HG02943 (cell line): Measurements from ENCODE around the gene NELFE.
A peak's percentile ranks its signal among the peaks of the same experiment; 100 is the strongest.
"Not testable (repeated sequence)": the region's sequence is repeated elsewhere in the genome, so short reads cannot be mapped to it uniquely, and the experiment has no call there.

ENCODE experiments used
- ATAC-seq: cut with Tn5 transposase; IDR thresholded peaks from one replicate; pipeline ENCODE4 v1.9.1; 2021; ENCODE audit warnings: mild to moderate bottlenecking, low read depth, moderate library complexity; ENCODE audit not compliant: unreplicated experiment

Gene NELFE

DNA sequence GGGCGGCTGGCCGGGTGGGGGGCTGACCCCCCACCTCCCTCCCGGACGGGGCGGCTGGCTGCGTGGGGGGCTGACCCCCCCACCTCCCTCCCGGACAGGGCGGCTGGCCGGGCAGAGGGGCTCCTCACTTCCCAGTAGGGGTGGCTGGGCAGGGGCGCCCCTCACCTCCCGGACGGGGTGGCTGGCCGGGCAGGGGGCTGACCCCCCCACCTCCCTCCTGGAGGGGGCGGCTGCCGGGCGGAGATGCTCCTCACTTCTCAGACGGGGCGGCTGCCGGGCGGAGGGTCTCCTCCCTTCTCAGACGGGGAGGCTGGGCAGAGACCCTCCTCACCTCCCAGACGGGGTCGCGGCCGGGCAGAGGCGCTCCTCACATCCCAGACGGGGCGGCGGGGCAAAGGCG is 17.3 kb upstream of the NELFE start:
- not testable (repeated sequence) for ATAC-seq

GRCh38 chr6:31972709-31973350 is 14.1 kb upstream of the NELFE start:
- ATAC-seq: no peak

DNA sequence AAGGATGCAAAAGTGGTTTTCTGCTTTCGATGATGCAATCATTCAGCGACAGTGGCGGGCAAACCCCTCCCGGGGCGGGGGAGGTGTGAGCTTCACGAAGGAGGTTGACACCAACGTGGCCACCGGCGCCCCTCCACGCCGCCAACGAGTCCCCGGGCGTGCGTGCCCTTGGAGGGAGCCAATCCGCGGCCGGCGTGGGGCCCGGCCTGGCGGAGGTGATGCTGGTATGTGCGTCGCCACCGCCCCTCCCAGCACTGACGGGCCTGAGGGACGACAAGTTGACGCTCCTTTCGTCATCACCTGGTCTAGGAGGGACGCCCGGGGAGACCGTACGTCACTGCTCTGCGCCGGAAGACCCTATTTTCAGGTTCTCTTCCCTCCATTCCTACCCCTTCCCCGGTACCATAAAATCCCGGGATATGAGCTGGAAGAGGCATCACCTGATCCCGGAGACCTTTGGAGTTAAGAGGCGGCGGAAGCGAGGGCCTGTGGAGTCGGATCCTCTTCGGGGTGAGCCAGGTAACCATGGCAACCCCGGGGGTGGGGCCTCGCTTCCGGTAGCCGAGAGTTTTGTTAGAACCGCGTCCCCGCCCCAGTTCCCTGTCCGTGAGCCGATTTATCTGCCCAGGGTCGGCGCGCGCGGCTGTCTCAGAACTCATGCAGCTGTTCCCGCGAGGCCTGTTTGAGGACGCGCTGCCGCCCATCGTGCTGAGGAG is 13.4 kb upstream of the NELFE start, which contains the start of gene DXO:
TSS of gene DXO (minus strand) at position 146 of the 716 bp plus-strand sequence. CDS start 463 bp downstream, outside the sequence.
- peak; percentile 79 for ATAC-seq

DNA sequence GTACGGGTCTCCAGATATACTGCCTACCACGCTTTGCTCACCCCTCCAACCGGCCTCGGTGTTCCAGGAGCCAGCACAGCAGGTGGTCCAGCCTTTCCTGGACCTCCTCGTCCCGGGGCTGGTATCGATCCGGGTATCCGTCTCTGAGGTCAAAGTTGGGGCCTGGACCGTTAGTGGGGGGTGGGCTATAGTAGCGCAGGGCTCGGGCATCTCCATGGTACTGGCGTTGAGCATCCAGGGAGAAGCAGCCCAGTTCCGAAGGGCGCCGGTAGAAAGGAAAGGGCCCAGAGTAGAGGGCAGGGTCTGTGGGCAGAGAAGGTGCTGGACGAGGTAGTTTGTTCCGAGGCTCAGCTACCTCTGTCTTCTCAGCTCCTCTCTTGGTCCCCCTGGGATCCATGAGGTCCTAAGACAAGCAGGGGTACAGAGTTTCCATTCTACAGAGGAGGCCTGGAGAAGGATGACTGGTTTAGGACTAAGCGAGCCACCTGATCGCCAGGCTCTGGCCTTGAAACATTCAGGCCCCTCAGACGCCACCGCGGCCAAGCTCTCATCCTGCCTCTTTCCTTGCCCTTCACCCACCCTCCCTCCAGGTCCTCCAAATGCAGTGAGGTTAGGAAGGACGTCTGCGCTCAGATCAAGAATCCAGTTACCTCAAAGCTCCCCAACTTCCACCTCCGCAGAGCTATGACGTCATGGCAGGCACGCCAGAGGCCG is 12.7 kb upstream of the NELFE start:
- ATAC-seq: peak; percentile 6

- no peak for ATAC-seq
These were observed 12.0 kb upstream of the NELFE start for GRCh38 chr6:31970604-31971271.

DNA sequence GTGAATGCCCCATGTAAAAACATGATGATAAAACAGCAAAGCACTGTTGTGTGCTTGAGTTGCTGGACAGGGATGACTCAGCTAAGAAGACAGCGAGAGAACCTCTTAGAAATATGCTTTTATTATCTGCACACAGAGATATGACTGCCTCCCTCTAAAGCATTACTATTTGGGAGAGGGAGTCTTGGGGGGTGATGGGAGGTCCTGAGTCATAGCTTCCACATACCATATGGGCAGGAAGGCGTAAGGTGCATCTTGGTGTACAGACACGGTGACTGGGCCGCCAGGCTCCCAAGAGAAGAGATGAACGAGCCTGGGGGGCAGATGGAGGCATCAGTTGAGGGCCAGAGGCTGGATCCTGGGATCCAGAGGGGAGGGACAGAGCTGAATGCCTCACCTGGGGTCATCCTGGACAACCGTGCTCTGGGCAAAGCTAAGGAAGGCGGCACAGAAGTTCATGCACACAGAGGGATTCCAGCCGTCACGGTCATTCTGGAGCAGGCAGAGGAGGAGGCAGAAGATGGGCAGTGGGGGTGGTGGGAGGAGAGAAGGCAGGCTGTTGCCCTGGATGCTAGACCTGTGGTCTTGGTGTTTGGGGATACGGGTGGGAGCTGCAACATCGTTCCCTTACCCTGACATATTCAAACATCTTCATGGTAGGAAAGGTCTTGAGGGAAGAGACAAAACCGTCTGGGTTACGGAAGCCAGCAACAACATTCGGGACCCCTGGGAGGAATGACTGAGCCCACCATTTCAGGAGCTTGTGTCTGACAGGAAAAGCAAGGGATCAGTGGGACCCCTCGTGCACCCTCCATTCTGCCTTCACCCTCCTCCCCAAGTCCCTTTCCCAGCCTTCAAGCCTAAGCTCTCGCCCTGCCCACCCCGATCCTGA is 11.2 kb upstream of the NELFE start:
- ATAC-seq: no peak

DNA sequence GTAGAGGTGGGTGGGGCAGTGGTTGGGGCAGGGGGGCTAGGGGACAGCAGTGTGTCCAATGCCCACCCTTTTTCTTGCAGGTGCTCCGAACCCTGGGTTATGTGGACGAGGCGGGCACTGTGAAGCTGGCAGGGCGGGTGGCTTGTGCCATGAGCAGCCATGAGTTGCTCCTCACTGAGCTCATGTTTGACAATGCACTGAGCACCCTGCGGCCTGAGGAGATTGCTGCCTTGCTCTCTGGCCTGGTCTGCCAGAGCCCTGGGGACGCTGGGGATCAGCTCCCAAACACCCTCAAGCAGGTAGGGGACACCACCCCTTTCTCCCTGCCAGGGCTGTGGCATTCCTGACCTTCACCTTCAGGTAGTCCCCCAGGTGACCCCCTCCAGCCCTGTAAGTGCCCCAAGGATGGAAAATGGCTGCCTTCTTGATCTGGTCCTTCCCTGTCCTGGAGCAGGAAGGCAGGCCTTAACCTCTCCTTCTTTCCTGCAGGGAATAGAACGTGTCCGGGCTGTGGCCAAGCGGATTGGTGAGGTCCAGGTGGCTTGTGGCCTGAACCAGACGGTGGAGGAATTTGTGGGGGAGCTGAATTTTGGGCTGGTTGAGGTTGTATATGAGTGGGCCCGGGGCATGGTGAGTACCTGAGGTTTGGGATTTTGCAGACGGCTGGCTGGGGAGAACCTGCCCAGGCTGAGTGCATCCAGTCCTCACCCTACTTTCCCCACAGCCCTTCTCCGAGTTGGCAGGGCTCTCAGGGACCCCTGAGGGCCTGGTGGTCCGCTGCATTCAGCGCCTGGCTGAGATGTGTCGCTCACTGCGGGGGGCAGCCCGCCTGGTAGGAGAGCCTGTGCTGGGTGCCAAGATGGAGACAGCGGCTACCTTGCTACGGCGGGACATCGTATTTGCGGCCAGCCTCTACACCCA is 10.3 kb upstream of the NELFE start:
- ATAC-seq: no peak

- ATAC-seq: no peak
These were observed 9.6 kb upstream of the NELFE start for GRCh38 chr6:31968326-31968725.

GRCh38 chr6:31967926-31968320 is 9.2 kb upstream of the NELFE start:
- no peak for ATAC-seq

DNA sequence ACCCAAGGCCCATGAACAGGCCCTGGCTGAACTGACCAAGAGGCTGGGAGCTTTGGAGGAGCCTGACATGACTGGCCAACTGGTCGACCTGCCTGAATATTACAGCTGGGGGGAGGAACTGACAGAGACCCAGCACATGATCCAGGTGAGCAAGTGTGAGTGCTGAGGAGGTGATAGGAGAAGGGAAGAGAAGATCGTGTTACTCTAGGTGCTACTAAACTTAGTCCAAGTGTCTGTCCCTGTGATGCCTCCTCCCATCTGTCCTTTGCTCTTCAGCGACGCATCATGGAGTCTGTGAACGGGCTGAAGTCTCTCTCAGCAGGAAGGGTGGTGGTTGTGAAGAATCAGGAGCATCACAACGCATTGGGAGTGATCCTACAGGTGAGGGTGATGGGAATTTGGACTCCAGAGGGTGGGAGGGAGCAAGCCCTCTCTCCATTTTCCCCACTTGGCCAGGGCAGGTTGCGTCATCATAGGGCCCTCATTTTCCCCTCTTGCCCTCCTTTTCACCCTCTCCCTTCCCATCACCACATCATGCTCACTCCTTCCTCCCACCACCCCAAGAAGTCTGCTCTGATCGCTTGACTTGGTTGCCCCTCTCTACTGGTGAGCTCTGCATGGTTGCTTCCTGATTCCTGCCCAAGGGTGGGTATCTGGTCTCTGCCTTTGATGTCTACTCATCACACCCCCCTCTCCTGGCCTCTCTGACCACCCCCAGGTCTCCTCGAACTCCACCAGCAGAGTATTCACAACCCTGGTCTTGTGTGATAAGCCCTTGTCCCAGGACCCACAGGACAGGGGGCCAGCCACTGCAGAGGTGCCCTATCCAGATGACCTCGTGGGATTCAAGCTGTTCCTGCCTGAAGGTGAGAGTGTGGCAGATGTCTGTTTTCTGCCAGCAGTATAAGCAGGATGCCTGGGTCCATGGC is 8.5 kb upstream of the NELFE start:
- ATAC-seq: no peak

GRCh38 chr6:31966506-31966905 is 7.7 kb upstream of the NELFE start:
- no peak for ATAC-seq

DNA sequence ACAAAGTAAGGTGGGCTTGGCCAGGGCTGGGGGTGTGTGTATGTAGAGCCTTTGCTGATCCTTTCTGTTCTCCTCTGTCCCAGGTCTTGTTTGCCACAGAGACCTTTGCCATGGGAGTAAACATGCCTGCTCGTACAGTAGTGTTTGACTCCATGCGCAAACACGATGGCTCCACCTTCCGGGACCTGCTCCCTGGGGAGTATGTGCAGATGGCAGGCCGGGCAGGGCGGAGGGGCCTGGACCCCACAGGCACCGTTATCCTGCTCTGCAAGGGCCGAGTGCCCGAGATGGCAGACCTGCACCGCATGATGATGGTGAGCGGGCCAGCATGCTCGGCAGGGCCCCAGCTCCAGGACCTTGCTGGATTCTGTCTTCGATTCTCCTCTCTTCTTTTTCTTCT is 6.9 kb upstream of the NELFE start:
- no peak for ATAC-seq

DNA sequence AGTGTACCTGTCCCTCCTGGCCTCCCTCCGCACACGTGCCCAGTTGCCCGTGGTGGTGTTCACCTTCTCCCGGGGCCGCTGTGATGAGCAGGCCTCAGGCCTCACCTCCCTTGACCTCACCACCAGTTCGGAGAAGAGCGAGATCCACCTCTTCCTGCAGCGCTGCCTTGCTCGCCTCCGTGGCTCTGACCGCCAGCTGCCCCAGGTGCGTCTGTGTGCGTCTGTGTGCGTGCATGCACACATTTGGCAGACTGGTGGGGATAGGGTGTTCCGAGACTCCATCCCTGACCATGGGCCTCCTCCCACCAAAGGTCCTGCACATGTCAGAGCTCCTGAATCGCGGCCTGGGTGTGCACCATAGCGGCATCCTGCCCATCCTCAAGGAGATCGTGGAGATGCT is 5.2 kb upstream of the NELFE start:
- ATAC-seq: no peak

- no peak for ATAC-seq
These were observed 2.8 kb upstream of the NELFE start for GRCh38 chr6:31961616-31962015.

DNA sequence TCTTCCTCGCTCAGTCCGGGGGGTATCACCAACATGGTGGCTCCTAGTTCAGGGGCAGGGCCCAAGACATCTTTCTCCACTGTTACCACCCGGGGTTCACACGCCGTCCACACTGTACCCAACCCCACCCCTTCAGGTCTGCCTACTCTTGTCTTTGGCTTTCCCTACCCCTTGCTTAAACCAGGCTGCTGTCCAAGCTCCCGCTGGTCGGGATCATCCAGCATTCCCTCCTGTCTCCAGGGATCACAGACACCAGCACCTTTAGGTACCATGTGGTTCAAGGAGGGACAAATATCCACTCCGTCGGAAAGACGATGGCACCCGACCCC is 395 bp downstream of the NELFE start:
- ATAC-seq: peak; percentile 12

DNA sequence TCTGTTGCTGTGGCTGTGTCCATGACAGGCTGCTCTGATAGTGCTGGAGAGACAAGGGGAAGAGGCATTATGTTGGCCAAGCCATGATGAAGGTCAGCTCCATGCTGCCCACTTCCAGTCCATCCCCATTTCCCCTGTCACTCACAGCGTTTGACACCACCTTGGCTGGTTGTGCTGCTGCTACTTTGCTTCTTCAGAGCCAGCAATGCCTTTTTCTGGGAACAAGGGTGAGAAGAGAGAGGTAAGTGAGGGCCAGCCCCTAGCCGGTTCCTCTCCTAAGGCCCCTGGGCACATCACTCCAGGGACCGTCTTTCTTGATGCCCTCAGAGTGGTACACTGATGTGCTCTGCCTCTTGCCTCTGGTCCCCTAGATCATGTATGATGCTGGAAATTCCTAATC is 2.0 kb downstream of the NELFE start:
- ATAC-seq: no peak

DNA sequence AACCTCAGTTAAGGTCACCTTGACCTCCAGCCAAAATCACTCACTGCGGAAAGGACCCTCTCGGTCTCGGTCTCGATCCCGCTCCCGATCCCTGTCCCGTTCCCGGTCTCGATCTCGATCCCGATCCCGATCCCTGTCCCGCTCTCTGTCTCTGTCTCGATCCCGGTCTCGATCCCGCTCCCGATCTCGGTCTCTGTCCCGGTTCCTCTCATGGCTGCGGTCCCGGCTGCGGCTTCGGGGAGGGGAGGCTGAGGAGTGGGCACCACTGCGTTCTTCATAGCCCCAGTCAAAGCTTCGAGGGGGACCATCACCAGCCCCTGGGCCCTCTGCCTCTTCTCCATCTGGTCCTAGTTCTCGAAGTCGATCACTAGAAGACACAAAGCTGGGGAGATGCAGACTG is 4.3 kb downstream of the NELFE start:
- no peak for ATAC-seq

GRCh38 chr6:31952890-31953289 is 5.9 kb downstream of the NELFE start:
- ATAC-seq: no peak
